Cerebellar cortex (tissue), 1 donor: ENCODE data around the gene RAB21.
"Not testable (repeated sequence)": the region's sequence is repeated elsewhere in the genome, so short reads cannot be mapped to it uniquely, and the experiment has no call there.

Source experiments
- DNase-seq: peaks from one replicate; pipeline ENCODE4 v3.0.0-alpha.2; 2015; ENCODE audit warnings: low spot score

RAB21 gene

DNA sequence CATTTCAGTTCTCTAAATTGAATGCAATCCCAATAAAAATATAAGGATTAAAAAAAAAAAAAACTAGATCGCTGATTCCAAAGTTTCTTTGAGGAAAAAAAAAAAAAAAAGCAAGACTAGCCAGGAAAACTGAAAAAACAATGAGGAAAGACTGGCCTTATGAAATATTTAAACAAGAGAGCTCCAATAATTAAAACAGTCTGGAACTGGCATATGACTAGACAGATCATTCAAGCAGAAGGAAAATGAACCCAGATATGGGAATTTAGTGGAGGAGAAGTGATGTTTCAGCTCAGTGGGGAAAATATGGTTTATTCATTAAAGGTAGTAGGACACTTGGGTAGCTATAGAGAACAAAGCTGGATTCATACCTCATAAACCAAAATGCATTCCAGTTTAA lies 42.9 kb downstream of the RAB21 start:
- no peak for DNase-seq

DNA sequence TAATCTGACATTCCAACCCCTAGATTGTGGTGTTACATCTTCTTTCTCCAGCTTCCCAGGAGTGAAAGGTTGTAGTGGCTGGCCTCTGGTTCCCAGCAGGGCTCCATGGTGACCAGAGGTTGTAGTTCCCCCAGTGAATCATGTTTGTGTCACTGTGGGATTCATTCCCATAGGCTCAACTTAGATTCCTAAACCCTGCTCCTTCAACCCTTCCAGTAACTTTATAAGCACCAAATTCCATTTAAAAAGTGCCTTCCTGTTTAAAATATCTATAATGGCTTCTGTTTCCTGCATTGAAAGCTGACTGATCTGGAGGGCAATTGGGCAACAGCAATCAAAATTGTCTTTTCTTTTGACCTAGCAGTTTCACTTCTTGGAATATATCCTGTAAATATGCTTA lies 44.4 kb downstream of the RAB21 start:
- no peak for DNase-seq

DNA sequence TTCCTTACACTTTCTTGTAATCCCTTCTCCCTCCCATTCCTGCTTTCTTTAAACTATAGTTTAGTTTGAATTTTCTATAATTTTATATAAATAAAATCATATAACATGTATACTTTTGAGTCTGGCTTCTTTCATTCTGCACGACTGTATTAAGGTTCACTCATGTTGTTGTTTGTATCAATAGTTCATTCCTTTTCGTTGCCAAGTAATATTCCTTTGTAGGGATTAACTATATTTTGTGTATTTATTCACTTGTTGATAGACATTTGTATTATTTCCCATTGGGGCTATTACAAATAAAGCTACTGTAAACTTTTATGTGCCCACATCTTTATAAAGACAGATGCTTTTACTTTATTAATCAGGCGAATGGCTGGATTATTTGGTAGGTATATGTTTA lies 45.5 kb downstream of the RAB21 start:
- no peak for DNase-seq

DNA sequence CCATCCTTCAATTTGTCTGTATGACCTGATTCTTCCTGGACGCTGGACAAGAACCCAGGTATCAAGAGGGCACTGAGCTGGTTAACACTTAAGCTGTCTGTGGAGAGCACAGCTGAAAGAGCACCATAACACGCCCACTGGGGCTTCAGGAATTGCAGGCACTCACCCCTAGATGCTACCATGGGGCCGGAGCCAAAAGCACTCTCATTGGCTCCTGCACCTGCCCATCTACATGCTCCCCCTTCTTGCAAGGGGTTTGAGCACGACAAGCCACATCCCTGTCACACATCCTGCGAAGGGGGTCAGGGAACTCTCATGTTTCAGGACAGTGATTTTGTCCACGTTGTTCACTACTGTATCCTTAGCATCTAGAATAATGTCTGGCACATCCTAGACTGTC lies 49.8 kb downstream of the RAB21 start:
- no peak for DNase-seq

DNA sequence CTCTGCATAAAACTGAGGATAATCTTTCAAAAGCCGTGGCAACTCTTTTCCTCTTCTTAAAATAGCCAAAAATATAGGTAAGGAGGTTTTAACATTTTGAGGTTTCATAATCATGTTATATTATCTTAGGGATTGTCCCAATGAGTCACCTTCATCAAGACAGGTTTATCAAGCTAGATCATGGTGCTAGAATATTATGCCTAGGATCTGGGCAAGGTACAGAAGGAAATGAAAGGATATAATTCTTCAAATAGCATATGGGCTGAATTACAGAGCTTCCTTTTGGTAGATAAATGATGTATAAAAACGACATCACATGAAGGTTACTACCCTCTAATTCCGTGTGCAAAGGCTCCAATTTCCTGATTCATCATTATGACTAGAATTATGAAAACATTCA lies 56.3 kb downstream of the RAB21 start:
- no peak for DNase-seq

DNA sequence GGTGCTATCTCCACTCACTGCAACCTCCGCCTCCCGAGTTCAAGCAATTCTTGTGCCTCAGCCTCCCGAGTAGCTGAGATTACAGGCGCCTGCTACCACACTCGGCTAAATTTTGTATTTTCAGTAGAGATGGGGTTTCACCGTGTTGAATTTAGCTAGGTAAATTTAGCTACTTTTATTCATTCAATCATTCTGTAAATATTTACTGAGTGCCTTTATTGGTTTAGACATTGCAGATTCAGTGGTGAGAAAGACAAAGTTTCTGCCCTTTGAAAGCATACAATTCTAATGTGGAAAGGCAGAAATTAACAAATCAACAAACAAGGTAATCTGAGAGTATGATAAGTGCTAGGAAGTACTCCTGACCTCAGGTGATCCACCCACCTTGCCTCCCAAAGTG lies 60.6 kb downstream of the RAB21 start:
- not testable (repeated sequence) for DNase-seq

DNA sequence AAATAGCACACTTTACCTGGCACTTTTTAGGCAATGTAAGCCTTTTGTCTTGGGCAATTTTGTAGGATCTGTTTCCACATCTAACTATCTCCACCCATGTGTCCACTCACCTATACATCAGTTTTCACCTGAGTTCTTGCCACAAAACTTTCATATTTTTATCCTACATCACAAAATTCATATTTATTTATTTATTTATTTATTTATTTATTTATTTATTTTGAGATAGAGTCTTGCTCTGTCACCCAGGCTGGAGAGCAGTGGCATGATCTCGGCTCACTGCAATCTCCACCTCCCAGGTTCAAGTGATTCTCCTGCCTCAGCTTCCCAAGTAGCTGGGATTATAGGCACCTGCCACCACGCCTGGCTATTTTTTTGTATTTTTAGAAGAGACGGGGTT lies 67.4 kb downstream of the RAB21 start:
- not testable (repeated sequence) for DNase-seq

DNA sequence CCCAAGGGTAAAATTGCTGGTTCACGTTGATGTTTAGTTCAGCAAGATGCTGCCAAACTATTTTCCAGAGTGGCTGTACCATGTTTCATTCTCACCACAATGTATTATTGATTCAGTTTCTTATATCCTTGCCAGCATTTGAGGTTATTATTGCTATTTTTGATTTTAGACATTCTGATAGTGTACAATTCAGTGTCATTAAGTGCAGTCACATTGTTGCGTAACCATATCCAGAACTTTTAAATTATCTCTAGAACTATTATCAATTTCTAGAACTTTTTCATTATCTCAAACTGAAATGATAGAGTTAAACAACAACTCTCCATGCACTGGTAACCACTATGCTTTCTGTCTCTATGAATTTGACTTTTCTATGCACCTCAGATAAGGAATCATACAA lies 74.2 kb downstream of the RAB21 start:
- DNase-seq: no peak

DNA sequence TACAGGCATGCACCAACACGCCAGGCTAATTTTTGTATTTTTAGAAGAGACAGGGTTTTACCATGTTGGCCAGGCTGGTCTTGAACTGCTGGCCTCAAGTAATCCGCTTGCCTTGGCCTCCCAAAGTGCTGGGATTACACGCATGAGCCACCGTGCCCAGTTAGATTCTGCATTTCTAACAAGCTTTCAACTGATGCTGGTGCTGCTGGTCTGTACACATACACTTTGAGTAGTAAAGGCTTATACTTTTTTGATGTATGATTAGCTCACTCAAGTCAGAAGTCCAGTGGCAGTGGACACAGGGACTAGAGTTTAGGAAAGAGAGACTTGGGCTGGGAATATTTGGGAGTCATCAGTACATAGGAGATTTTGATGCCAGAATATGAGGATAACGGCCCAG lies 82.7 kb downstream of the RAB21 start:
- DNase-seq: no peak

DNA sequence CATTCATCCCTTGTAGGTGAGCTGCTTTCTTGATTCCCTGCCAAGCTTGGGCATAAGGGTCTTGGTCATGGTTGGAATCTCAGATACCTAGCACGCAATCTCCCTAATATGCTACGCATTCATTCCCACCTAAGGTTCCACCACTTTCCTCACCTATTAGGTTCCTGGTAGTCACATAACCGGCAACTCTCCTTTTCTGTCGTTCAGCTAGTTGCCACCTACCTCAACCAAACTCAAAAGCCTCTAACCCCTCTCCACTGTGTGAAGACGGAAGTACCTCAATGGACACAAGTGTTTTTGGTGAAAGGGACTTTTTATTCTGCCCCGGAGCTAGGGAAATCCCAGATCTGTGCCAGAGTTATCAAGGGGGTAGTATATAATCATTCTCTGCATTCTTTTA lies 83.6 kb downstream of the RAB21 start:
- DNase-seq: no peak

DNA sequence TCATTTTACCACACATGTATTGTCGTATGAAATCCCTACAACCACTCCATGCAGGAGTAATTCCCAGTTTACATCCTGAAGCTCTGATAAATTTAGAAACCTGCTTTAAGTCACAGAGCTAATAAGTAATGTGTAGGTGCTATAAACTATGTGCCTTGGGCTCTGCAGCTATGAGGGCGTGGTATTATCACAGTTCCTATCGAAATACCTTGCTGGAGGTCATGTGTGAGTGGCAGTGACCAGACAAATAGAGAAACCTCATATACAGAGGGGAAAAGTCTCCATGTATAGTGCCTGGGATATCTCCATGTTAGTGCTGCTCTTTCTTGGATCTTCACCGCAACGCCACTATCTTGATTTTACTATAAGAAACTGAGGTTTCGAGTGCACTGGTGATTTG lies 84.0 kb downstream of the RAB21 start:
- DNase-seq: no peak

DNA sequence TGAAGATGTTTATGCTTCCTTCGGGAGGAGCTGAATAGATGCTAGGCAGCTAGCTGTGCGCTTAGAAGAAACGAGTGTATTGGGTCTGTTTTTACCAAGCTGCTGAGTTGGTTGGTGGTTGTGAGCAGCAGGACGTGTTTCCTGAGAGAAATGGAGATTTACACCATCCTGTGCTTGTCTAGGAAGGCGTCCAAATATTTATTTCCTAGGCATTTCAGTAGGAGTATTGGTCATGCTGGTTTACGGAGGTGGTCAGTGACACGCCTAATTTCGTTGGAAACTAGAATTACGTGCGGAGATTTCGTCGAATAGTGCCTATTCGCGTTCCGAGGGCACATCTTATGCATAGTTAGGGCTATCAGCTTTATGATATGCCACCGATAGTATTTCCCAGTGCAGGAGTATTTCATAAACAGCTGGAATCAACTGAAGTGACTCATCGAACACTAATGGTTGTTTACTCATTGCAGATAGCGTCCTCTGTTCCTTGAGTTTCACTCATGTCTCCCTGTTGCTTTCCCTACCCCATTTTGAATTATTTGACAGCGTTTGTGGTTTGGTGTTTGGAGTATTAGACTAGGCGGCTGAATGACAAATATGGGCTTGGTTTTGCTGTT lies 85.7 kb downstream of the RAB21 start:
- DNase-seq: no peak

DNA sequence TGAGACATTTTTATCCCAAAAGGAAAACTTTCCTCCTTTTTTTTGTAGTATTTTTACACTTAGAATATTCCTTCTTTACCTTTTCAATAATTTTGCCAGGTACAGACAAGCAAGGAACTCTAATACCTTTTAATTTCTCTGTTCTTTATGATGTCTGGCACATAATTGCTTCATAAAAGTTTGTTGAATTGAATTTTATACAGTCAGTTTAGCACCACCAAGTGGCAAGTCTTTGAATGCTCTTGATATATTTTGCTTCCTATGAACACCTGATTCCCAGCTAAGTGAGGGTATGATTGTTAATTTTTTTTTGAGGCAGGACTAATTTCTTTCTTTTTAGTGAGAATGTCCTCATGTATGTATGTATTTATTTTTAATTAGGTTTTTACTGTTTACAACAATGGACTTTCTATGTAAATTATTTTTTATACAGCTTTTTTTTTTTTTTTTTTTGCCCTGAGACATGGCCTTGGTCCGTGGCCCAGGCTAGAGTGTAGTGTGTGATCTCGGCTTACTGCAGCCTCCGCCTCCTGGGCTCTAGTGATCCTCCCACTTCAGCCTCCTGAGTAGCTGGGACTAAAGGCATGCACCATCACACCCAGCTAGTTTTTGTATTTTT lies 91.8 kb downstream of the RAB21 start:
- peak; percentile 22 for DNase-seq

DNA sequence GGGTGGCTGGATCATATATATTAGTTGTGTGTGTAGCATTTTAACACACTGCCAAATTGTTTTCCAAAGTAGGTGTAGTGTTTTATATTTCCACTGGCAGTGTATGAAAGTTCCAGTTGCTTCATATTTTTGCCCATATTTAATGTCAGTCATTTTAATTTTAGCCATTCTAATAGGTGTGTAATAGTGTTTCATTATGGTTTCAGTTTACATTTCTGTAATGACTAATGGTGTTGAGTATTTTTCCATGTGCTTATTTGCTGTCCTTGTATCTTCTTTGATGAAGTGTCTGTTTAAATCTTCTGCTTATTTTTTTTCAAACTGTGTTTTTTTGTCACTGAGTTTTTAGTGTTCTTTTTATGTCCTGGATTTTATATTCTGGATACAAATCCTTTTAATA lies 93.5 kb downstream of the RAB21 start:
- DNase-seq: no peak

DNA sequence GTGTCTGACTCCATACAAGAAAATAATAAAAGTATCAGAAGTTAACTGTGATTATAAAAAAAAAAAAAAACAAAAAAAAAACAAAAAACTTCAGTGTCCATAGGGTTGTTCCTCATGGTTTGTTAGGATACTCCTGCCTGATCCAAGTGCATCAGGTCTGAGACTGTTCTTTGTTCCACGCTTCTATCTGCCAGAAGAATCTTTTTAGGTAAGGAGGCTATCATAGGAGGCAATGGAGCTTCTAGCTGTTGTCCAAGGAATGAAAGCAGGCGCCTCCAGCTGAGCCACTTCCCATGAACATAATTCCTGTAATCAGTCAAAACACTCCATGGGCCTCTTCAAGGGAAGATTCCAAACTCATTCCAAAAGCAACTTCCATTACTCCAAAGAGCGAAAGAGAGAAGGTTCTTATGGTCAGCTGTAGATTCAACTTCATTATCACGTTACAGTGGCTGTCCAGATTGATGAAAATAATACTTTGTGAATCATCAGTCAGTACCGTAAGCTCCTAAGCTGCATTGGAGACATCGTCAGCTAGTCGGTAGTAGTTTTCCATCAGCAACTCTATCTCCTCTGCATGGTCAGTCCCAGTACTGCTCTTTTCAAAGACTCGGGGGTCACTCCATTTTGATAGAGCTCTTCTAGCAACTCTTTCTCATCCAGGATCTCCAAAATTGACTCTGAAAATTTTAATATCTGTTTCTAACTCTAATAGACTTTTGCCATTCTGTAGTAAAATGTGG lies 94.6 kb downstream of the RAB21 start:
- no peak for DNase-seq
